Stomach (tissue), 4 donors: ENCODE results near the gene CTBP1.

Experiments
- CTCF ChIP-seq, 7 experiments: fragments of 450-650 bp in 4 of 7; fragments of 200-600 bp in 3 of 7; sonication (generic) in 3 of 7; IDR thresholded peaks; one replicate each; pipeline ENCODE4 v1.5.1; 2016 to 2019; ENCODE audit warnings: antibody characterized with exemption in 7 of 7, control low read depth in 2 of 7, mild to moderate bottlenecking in 1 of 7
- EP300 ChIP-seq: sonication (generic); formaldehyde crosslinking; IDR thresholded peaks from one replicate; pipeline ENCODE4 v1.6.1; 2017; ENCODE audit warnings: antibody characterized with exemption
- POLR2A ChIP-seq, 4 donors: fragments of 450-650 bp; IDR thresholded peaks; one replicate each; pipeline ENCODE4 v1.6.1; 2016; ENCODE audit warnings: antibody characterized with exemption in 4 of 4, control low read depth in 2 of 4, mild to moderate bottlenecking in 1 of 4, moderate library complexity in 1 of 4

GRCh38 chr4:1207603-1208265 lies 41.2 kb downstream of the CTBP1 start:
- TF ChIP-seq POLR2A (IDR thresholded peaks at IDR 0.05) (no peak), CTCF (IDR thresholded peaks at IDR 0.05) (no peak), EP300 (no peak)
